Measurements from ENCODE around the gene ATCAY.
"Not testable (repeated sequence)": the region's sequence is repeated elsewhere in the genome, so short reads cannot be mapped to it uniquely, and the experiment has no call there.

The ATCAY gene

GRCh38 chr19:3857449-3858003 is 23.0 kb upstream of the ATCAY start:
- no peak for DNase-seq

GRCh38 chr19:3860499-3860898 is 20.0 kb upstream of the ATCAY start:
- no peak for DNase-seq

GRCh38 chr19:3862826-3863500 is 17.5 kb upstream of the ATCAY start:
- no peak for DNase-seq

- no peak for DNase-seq
Measured at GRCh38 chr19:3863648-3864047, 16.8 kb upstream of the ATCAY start.

GRCh38 chr19:3866910-3867638 is 13.4 kb upstream of the ATCAY start:
- no peak for DNase-seq

- no peak for DNase-seq
Measured at GRCh38 chr19:3867971-3868769, 12.3 kb upstream of the ATCAY start.

GRCh38 chr19:3868770-3869456 is 11.6 kb upstream of the ATCAY start, which contains the start of gene ZFR2:
Gene ZFR2 (minus strand): TSS chr19:3869038. CDS start chr19:3869017, 21 bp downstream.
- DNase-seq = no peak

- DNase-seq = no peak
Measured at GRCh38 chr19:3873151-3873550, 7.3 kb upstream of the ATCAY start.

GRCh38 chr19:3874695-3875094 is 5.8 kb upstream of the ATCAY start:
- DNase-seq = not testable (repeated sequence)

- DNase-seq = no peak
Measured at GRCh38 chr19:3879656-3880055, 829 bp upstream of the ATCAY start.

- no peak for DNase-seq
Measured at GRCh38 chr19:3881272-3882040, 971 bp downstream of the ATCAY start.

GRCh38 chr19:3882041-3882384 is 1.5 kb downstream of the ATCAY start:
- DNase-seq = no peak

GRCh38 chr19:3890591-3890990 is 10.1 kb downstream of the ATCAY start:
- no peak for DNase-seq

GRCh38 chr19:3893509-3894179 is 13.2 kb downstream of the ATCAY start:
- DNase-seq = no peak

- DNase-seq = not testable (repeated sequence)
Measured at GRCh38 chr19:3894959-3895358, 14.5 kb downstream of the ATCAY start.

- no peak for DNase-seq
Measured at GRCh38 chr19:3895788-3896187, 15.3 kb downstream of the ATCAY start.

- no peak for DNase-seq
Measured at GRCh38 chr19:3897936-3898335, 17.5 kb downstream of the ATCAY start.

- no peak for DNase-seq
Measured at GRCh38 chr19:3898426-3898825, 17.9 kb downstream of the ATCAY start.

- DNase-seq = no peak
Measured at GRCh38 chr19:3899531-3900294, 19.2 kb downstream of the ATCAY start.

GRCh38 chr19:3902317-3902973 is 22.0 kb downstream of the ATCAY start:
- DNase-seq = no peak
